Neural cell (in vitro differentiated cells): Measurements from ENCODE around the gene FKBP1B. TPM values are rescaled to one million over a fixed set of nuclear protein-coding genes. Genes with fewer than 3 reads are reported as not detected.
"Not testable (repeated sequence)": the region's sequence is repeated elsewhere in the genome, so short reads cannot be mapped to it uniquely, and the experiment has no call there.

Source experiments
- H2AFZ ChIP-seq: fragments of 200-600, 300-800 bp; sonication (generic), shearing (Covaris generic); 2 replicates; pipeline ENCODE4 v1.6.0; 2014; ENCODE audit warnings: low read depth, mild to moderate bottlenecking, antibody characterized with exemption, low read length, moderate library complexity
- H3F3A ChIP-seq: fragments of 200-600 bp; shearing (Covaris generic); 2 replicates; pipeline ENCODE4 v1.6.1; 2016; ENCODE audit warnings: mild to moderate bottlenecking, moderate library complexity, mixed read lengths, antibody characterized with exemption, low read length; ENCODE audit not compliant: insufficient read depth, poor library complexity, severe bottlenecking
- H3K27ac ChIP-seq: fragments of 200-600, 300-800 bp; sonication (generic), shearing (Covaris generic); 2 replicates; pipeline ENCODE4 v1.5.1; 2014; ENCODE audit warnings: mild to moderate bottlenecking, low read length, moderate library complexity
- H3K27me3 ChIP-seq: fragments of 300-800, 200-600 bp; sonication (generic), shearing (Covaris generic); 2 replicates; pipeline ENCODE4 v1.6.0; 2014; ENCODE audit warnings: mild to moderate bottlenecking, low read depth, low read length, moderate library complexity; ENCODE audit not compliant: insufficient read depth
- H3K36me3 ChIP-seq: fragments of 300-800, 200-600 bp; sonication (generic), shearing (Covaris generic); 2 replicates; pipeline ENCODE4 v1.5.1; 2014; ENCODE audit warnings: mild to moderate bottlenecking, antibody characterized with exemption, low read length, moderate library complexity; ENCODE audit not compliant: insufficient read depth
- H3K4me2 ChIP-seq: fragments of 300-800, 200-600 bp; sonication (generic), shearing (Covaris generic); 2 replicates; pipeline ENCODE4 v1.6.0; 2014; ENCODE audit warnings: mild to moderate bottlenecking, low read length
- H3K4me3 ChIP-seq: fragments of 300-800, 200-600 bp; sonication (generic), shearing (Covaris generic); 2 replicates; pipeline ENCODE4 v1.5.1; 2014; ENCODE audit warnings: mild to moderate bottlenecking, low read length, moderate library complexity
- H3K79me2 ChIP-seq: fragments of 200-600 bp; shearing (Covaris generic); replicated peaks from 2 replicates; pipeline ENCODE4 v1.6.0; 2014; ENCODE audit warnings: mild to moderate bottlenecking, low read length, moderate library complexity; ENCODE audit not compliant: insufficient read depth
- H3K9ac ChIP-seq: fragments of 300-800, 200-600 bp; sonication (generic), shearing (Covaris generic); 2 replicates; pipeline ENCODE4 v1.6.1; 2016; ENCODE audit warnings: mild to moderate bottlenecking, low read length, mixed read lengths
- H3K9me2 ChIP-seq: fragments of 200-600 bp; shearing (Covaris generic); 2 replicates; pipeline ENCODE4 v1.6.1; 2016; ENCODE audit warnings: mild to moderate bottlenecking, low read length, mixed read lengths; ENCODE audit not compliant: insufficient read depth
- H3K9me3 ChIP-seq: fragments of 200-600, 300-800 bp; sonication (generic), shearing (Covaris generic); 2 replicates; pipeline ENCODE4 v1.6.1; 2016; ENCODE audit warnings: mild to moderate bottlenecking, mixed run types, low read length, moderate library complexity, mixed read lengths
- H4K20me1 ChIP-seq: fragments of 200-600 bp; shearing (Covaris generic); 2 replicates; pipeline ENCODE4 v1.6.1; 2016; ENCODE audit warnings: mild to moderate bottlenecking, mixed run types; ENCODE audit not compliant: insufficient read depth
- CTCF ChIP-seq: fragments of 450-650 bp; IDR thresholded peaks from 2 replicates; pipeline ENCODE4 v1.5.1; 2014; ENCODE audit warnings: antibody characterized with exemption, mild to moderate bottlenecking, moderate library complexity; ENCODE audit not compliant: poor library complexity, severe bottlenecking
- EP300 ChIP-seq: fragments of 450-650 bp; conservative IDR thresholded peaks from 2 replicates; pipeline ENCODE4 v1.6.1; 2014; ENCODE audit warnings: antibody characterized with exemption, mild to moderate bottlenecking, moderate library complexity; ENCODE audit not compliant: poor library complexity, severe bottlenecking
- EZH2 ChIP-seq: fragments of 200-600, 300-800 bp; shearing (Covaris generic), sonication (generic); IDR thresholded peaks from 2 replicates; pipeline ENCODE4 v1.6.1; 2014; ENCODE audit warnings: antibody characterized with exemption, low read length, borderline replicate concordance, mild to moderate bottlenecking; ENCODE audit not compliant: insufficient read depth, poor library complexity, severe bottlenecking
- MXI1 ChIP-seq: fragments of 450-650 bp; conservative IDR thresholded peaks from 2 replicates; pipeline ENCODE4 v1.6.1; 2014; ENCODE audit warnings: antibody characterized with exemption, mild to moderate bottlenecking; ENCODE audit not compliant: poor library complexity, severe bottlenecking
- POLR2AphosphoS5 ChIP-seq: IDR thresholded peaks from 2 replicates; pipeline ENCODE4 v1.6.1; 2012
- RAD21 ChIP-seq: fragments of 450-650 bp; conservative IDR thresholded peaks from 2 replicates; pipeline ENCODE4 v1.6.1; 2014; ENCODE audit warnings: antibody characterized with exemption, mild to moderate bottlenecking, moderate library complexity
- SMC3 ChIP-seq: fragments of 450-650 bp; conservative IDR thresholded peaks from 2 replicates; pipeline ENCODE4 v1.6.1; 2014; ENCODE audit warnings: antibody characterized with exemption, mild to moderate bottlenecking, moderate library complexity; ENCODE audit not compliant: poor library complexity
- TAF1 ChIP-seq: IDR thresholded peaks from 2 replicates; pipeline ENCODE4 v1.6.1; 2012; ENCODE audit warnings: low read depth
- polyA plus RNA-seq: library from polyadenylated mRNA; depleted of rRNA; stranded (reverse); fragments of >200 nt; gene quantifications from 2 replicates; pipeline ENCODE4 v1.2.3, GENCODE V29; 2014
- TF ChIP-seq, protein P1 (sequence below): IDR thresholded peaks from 2 replicates; pipeline ENCODE4 v1.6.1; 2012; ENCODE audit warnings: borderline replicate concordance

Gene FKBP1B
- polyA plus RNA-seq, 1 donor from 2014 or later, result 154 TPM

DNA sequence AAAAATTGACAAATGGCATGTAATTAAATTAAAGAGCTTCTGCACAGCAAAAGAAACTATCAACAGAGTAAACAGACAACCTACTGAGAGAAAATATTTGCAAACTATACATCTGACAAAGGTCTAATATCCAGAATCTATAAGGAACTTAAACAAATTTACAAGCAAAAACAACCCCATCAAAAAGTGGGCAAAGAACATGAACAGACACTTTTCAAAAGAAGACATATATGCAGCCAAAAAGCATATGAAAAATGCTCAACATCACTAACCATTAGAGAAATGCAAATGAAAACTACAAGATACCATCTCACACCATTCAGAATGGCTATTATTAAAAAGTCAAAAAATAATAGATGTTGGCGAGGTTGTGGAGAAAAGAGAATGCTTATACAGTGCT, 59.9 kb downstream of the FKBP1B start:
- H3K27me3 ChIP-seq, H3K79me2 ChIP-seq, H3F3A ChIP-seq, H4K20me1 ChIP-seq, H3K27ac ChIP-seq, H3K4me3 ChIP-seq, H2AFZ ChIP-seq, H3K9me2 ChIP-seq, H3K4me2 ChIP-seq, H3K36me3 ChIP-seq, H3K9me3 ChIP-seq, H3K9ac ChIP-seq: not testable (repeated sequence)

- H4K20me1 ChIP-seq, result no peaks in the 10 kb centered on the region
- H3K9me3 ChIP-seq, result peaks cover 2% of the 10 kb centered on the region
- H3K4me3 ChIP-seq, result no peak overlapping the region
- no peaks in the 10 kb centered on the region for H3K9me2 ChIP-seq
- no peak overlapping the region for H3K27ac ChIP-seq
- no peak overlapping the region for H3K4me2 ChIP-seq
- no peaks in the 10 kb centered on the region for H3F3A ChIP-seq
- no peaks in the 10 kb centered on the region for H3K36me3 ChIP-seq
- H3K27me3 ChIP-seq, result no peaks in the 10 kb centered on the region
- no peak overlapping the region for H2AFZ ChIP-seq
- TF ChIP-seq TAF1 (no peak), CTCF (no peak), MXI1 (no peak), SMC3 (no peak), POLR2AphosphoS5 (no peak), EP300 (no peak), EZH2 (no peak), RAD21 (no peak)
- TF ChIP-seq, protein P1, sequence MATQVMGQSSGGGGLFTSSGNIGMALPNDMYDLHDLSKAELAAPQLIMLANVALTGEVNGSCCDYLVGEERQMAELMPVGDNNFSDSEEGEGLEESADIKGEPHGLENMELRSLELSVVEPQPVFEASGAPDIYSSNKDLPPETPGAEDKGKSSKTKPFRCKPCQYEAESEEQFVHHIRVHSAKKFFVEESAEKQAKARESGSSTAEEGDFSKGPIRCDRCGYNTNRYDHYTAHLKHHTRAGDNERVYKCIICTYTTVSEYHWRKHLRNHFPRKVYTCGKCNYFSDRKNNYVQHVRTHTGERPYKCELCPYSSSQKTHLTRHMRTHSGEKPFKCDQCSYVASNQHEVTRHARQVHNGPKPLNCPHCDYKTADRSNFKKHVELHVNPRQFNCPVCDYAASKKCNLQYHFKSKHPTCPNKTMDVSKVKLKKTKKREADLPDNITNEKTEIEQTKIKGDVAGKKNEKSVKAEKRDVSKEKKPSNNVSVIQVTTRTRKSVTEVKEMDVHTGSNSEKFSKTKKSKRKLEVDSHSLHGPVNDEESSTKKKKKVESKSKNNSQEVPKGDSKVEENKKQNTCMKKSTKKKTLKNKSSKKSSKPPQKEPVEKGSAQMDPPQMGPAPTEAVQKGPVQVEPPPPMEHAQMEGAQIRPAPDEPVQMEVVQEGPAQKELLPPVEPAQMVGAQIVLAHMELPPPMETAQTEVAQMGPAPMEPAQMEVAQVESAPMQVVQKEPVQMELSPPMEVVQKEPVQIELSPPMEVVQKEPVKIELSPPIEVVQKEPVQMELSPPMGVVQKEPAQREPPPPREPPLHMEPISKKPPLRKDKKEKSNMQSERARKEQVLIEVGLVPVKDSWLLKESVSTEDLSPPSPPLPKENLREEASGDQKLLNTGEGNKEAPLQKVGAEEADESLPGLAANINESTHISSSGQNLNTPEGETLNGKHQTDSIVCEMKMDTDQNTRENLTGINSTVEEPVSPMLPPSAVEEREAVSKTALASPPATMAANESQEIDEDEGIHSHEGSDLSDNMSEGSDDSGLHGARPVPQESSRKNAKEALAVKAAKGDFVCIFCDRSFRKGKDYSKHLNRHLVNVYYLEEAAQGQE, result no peak
- no peaks in the 10 kb centered on the region for H3K79me2 ChIP-seq
- H3K9ac ChIP-seq, result no peak overlapping the region
Observed at GRCh38 chr2:24110660-24111303, 61.2 kb downstream of the FKBP1B start.
